Upper lobe of left lung (tissue), 4 donors: ENCODE results near the gene PPP4C.

ENCODE experiments used
- POLR2AphosphoS5 ChIP-seq, 2 donors: sonication (generic); formaldehyde crosslinking; IDR thresholded peaks; one replicate each; pipeline ENCODE4 v1.5.1; 2017; ENCODE audit warnings: antibody characterized with exemption in 2 of 2
- TF ChIP-seq, protein P1 (sequence below), 6 experiments: fragments of 450-650 bp in 4 of 6; fragments of 200-600 bp in 2 of 6; sonication (generic) in 2 of 6; IDR thresholded peaks; one replicate each; pipeline ENCODE4 v1.5.1; 2016 to 2019; ENCODE audit warnings: antibody characterized with exemption in 6 of 6

DNA sequence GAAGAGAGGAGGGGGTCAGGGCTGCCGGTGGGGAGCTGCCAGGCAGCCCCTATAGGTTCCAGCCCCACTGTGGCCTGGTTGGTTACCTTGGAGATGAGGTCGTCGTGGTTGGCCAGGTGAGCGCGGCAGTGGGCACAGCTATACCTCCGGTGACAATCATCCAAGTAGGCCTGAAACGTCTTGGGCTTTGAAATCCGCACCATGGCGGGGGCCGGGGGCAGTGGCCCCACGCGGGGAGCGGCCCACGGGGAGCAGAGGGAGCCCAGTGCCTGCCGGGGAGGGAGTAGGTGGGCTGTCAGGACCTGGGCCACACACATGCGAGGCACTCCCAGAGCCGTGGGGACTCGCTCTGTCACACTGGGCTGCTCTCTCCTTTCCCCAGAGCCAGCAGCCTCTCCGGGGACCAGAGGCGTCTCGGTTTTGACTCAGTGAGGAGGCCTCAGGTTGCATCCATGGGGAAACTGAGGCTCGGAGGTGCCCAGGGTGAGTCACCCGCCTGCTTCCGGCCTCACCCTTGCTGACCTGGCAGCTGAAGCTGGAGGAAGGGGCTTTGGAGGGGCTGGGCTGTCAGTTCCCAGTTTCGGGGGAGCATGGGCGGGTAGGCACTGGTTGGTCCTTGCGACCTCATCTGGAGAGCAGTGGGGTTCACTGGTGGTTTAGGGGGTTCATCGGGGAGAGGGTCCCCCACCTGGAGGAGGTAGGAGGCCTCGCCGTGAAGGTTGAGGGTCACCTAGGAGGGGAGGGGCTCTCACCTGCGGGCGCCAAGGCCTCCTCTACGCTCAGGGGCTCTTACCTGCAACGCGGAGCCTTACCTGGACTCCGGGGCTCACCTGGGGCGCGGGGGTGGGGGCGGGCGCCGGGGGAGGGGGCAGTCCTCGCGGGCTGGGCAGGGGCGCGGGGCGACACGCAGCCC, 19.6 kb downstream of the PPP4C start:
- TF ChIP-seq, protein P1, sequence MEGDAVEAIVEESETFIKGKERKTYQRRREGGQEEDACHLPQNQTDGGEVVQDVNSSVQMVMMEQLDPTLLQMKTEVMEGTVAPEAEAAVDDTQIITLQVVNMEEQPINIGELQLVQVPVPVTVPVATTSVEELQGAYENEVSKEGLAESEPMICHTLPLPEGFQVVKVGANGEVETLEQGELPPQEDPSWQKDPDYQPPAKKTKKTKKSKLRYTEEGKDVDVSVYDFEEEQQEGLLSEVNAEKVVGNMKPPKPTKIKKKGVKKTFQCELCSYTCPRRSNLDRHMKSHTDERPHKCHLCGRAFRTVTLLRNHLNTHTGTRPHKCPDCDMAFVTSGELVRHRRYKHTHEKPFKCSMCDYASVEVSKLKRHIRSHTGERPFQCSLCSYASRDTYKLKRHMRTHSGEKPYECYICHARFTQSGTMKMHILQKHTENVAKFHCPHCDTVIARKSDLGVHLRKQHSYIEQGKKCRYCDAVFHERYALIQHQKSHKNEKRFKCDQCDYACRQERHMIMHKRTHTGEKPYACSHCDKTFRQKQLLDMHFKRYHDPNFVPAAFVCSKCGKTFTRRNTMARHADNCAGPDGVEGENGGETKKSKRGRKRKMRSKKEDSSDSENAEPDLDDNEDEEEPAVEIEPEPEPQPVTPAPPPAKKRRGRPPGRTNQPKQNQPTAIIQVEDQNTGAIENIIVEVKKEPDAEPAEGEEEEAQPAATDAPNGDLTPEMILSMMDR (IDR thresholded peaks at IDR 0.05), result no peak
- TF ChIP-seq POLR2AphosphoS5 (IDR thresholded peaks at IDR 0.05), result no peak
